Fibroblast of lung (primary cell): ENCODE data around the gene CLEC5A. TPM values are rescaled to one million over a fixed set of nuclear protein-coding genes. Genes with fewer than 3 reads are reported as not detected.

ENCODE experiments used
- DNase-seq, 2 donors: peaks; one replicate each; pipeline versions ENCODE4 v3.0.0 to v3.0.0-alpha.2; 2010; ENCODE audit warnings: low read depth in 2 of 2
- H2AFZ ChIP-seq: 2 replicates; pipeline ENCODE4 v1.5.1; 2012; ENCODE audit warnings: low read length, control low read depth, inconsistent platforms
- H3K27ac ChIP-seq: 2 replicates; pipeline ENCODE4 v1.5.1; 2011; ENCODE audit warnings: low read length, control low read depth; ENCODE audit not compliant: insufficient read depth
- H3K27me3 ChIP-seq: 2 replicates; pipeline ENCODE4 v1.5.1; 2011; ENCODE audit warnings: mild to moderate bottlenecking, low read length; ENCODE audit not compliant: control insufficient read depth, insufficient read depth
- H3K36me3 ChIP-seq: 2 replicates; pipeline ENCODE4 v1.5.1; 2011; ENCODE audit warnings: low read length; ENCODE audit not compliant: control insufficient read depth, insufficient read depth
- H3K4me1 ChIP-seq: 2 replicates; pipeline ENCODE4 v1.5.1; 2011; ENCODE audit warnings: low read length; ENCODE audit not compliant: control insufficient read depth, insufficient read depth; ENCODE audit errors: extremely low read depth
- H3K4me2 ChIP-seq: 2 replicates; pipeline ENCODE4 v1.5.1; 2011; ENCODE audit warnings: low read length, control low read depth; ENCODE audit not compliant: insufficient read depth; ENCODE audit errors: extremely low read depth
- H3K4me3 ChIP-seq, 4 experiments: fragments of 200-600 bp in 1 of 4; sonication (generic) in 1 of 4; replicated peaks in 1 of 4; 2 replicates each; pipeline ENCODE4 v1.5.1; 2011 to 2016; ENCODE audit warnings: low read length in 4 of 4, low read depth in 3 of 4, mild to moderate bottlenecking in 3 of 4, control low read depth in 2 of 4, inconsistent platforms in 1 of 4, mixed read lengths in 1 of 4; ENCODE audit not compliant: insufficient read depth in 1 of 4; ENCODE audit errors: control extremely low read depth in 1 of 4
- H3K79me2 ChIP-seq: 2 replicates; pipeline ENCODE4 v1.5.1; 2012; ENCODE audit warnings: mild to moderate bottlenecking, low read length, inconsistent platforms; ENCODE audit not compliant: control insufficient read depth, insufficient read depth
- H3K9ac ChIP-seq: 2 replicates; pipeline ENCODE4 v1.5.1; 2011; ENCODE audit warnings: mild to moderate bottlenecking, low read length, control low read depth; ENCODE audit not compliant: insufficient read depth
- H3K9me3 ChIP-seq: 2 replicates; pipeline ENCODE4 v1.5.1; 2012; ENCODE audit warnings: low read depth, low read length; ENCODE audit not compliant: control insufficient read depth, insufficient read depth
- H4K20me1 ChIP-seq: 2 replicates; pipeline ENCODE4 v1.5.1; 2011; ENCODE audit warnings: low read length; ENCODE audit not compliant: control insufficient read depth, insufficient read depth; ENCODE audit errors: extremely low read depth
- CTCF ChIP-seq, 2 donors: IDR thresholded peaks in 1 of 2; conservative IDR thresholded peaks in 1 of 2; 1 replicate in 1 of 2; 2 replicates in 1 of 2; pipeline ENCODE4 v1.5.1; 2011 to 2012; ENCODE audit warnings: low read length in 2 of 2, control low read depth in 1 of 2, inconsistent platforms in 1 of 2, low read depth in 1 of 2, mild to moderate bottlenecking in 1 of 2
- EZH2 ChIP-seq: IDR thresholded peaks from 2 replicates; pipeline ENCODE4 v1.5.1; 2012; ENCODE audit warnings: low read length, control low read depth, mild to moderate bottlenecking; ENCODE audit errors: missing control alignments
- polyA plus RNA-seq, 2 donors: library from polyadenylated mRNA; depleted of rRNA in 1 of 2; stranded (reverse) in 1 of 2; unstranded in 1 of 2; fragments of >200 nt; gene quantifications; 2 replicates each; pipeline ENCODE4 v1.2.1, GENCODE V29; 2011 to 2012; ENCODE audit warnings: missing spikeins in 1 of 2
- total RNA-seq: library from RNA; depleted of rRNA; stranded (reverse); fragments of >200 nt; gene quantifications from 2 replicates; pipeline ENCODE4 v1.2.1, GENCODE V29; 2014

The CLEC5A gene
- total and polyA plus RNA-seq, 2 donors (not counting 1 experiment from before 2014, with no cell fraction given), result not detected

- Histone ChIP-seq H3K27me3 (no peaks in the 10 kb centered on the region), H2AFZ (no peak overlapping the region), H3K4me1 (no peaks in the 10 kb centered on the region), H3K4me2 (no peak overlapping the region), H3K79me2 (no peaks in the 10 kb centered on the region), H4K20me1 (no peaks in the 10 kb centered on the region), H3K36me3 (no peaks in the 10 kb centered on the region), H3K4me3 (no peak overlapping the region), H3K9ac (no peak overlapping the region), H3K9me3 (no peaks in the 10 kb centered on the region), H3K27ac (no peak overlapping the region)
- DNase-seq, result no peak
- TF ChIP-seq CTCF (conservative IDR thresholded peaks at IDR 0.05 in 1 of 2, IDR thresholded peaks at IDR 0.05 in 1 of 2; ENCODE audit: low read depth in 1 of 2, low read length in 2 of 2) (no peak), EZH2 (no peak)
Measured at GRCh38 chr7:141974831-141975230, 28.1 kb upstream of the CLEC5A start.

- H3K9ac ChIP-seq, result no peak within 1 kb of the TSS
- no peaks in the 10 kb centered on the region for H3K4me1 ChIP-seq
- no peak for TF ChIP-seq EZH2
- TF ChIP-seq CTCF (conservative IDR thresholded peaks at IDR 0.05 in 1 of 2, IDR thresholded peaks at IDR 0.05 in 1 of 2; ENCODE audit: low read depth in 1 of 2, low read length in 2 of 2), result no peak
- H3K27me3 ChIP-seq, result no peaks in the 10 kb centered on the region
- DNase-seq, result no peak
- no peaks in the 10 kb centered on the region for H3K79me2 ChIP-seq
- no peak within 1 kb of the TSS for H2AFZ ChIP-seq
- H3K27ac ChIP-seq, result no peak within 1 kb of the TSS
- H3K4me2 ChIP-seq, result no peak within 1 kb of the TSS
- no peaks in the 10 kb centered on the region for H3K36me3 ChIP-seq
- H4K20me1 ChIP-seq, result no peaks in the 10 kb centered on the region
- no peak within 1 kb of the TSS for H3K4me3 ChIP-seq
- no peaks in the 10 kb centered on the region for H3K9me3 ChIP-seq
Measured at GRCh38 chr7:141973673-141974072, 26.9 kb upstream of the CLEC5A start, which contains the start of gene TAS2R38. Gene TAS2R38, minus strand, starts transcription at chr7:141973773. Its CDS starts 84 bp downstream, at chr7:141973689.

- Histone ChIP-seq H3K36me3 (no peaks in the 10 kb centered on the region), H4K20me1 (no peaks in the 10 kb centered on the region), H3K4me1 (no peaks in the 10 kb centered on the region), H3K27me3 (no peaks in the 10 kb centered on the region), H3K9ac (no peak overlapping the region), H3K4me3 (no peak overlapping the region), H3K9me3 (no peaks in the 10 kb centered on the region), H3K79me2 (no peaks in the 10 kb centered on the region), H2AFZ (no peak overlapping the region), H3K27ac (no peak overlapping the region), H3K4me2 (no peak overlapping the region)
- DNase-seq, result no peak
- TF ChIP-seq EZH2, result no peak
- no peak for TF ChIP-seq CTCF (conservative IDR thresholded peaks at IDR 0.05 in 1 of 2, IDR thresholded peaks at IDR 0.05 in 1 of 2; ENCODE audit: low read depth in 1 of 2, low read length in 2 of 2)
Measured at GRCh38 chr7:141960687-141961422, 14.1 kb upstream of the CLEC5A start.
